22Rv1 (cell line): ENCODE measurements around the gene RNF144B.

Experiments
- CTCF ChIP-seq: fragments of 450-650 bp; IDR thresholded peaks from 2 replicates; pipeline ENCODE4 v1.5.1; 2017; ENCODE audit warnings: mild to moderate bottlenecking
- ZFX ChIP-seq: fragments of 450-650 bp; IDR thresholded peaks from 2 replicates; pipeline ENCODE4 v1.6.1; 2017; ENCODE audit warnings: antibody characterized with exemption, borderline replicate concordance

- TF ChIP-seq CTCF (no peak), ZFX (no peak)
Observed at GRCh38 chr6:18498408-18498807, 111.3 kb downstream of the RNF144B start.
